HepG2 (cell line): ENCODE results near the gene CRY1. TPM values are rescaled to one million over a fixed set of nuclear protein-coding genes. Genes with fewer than 3 reads are reported as not detected.

ENCODE experiments used
- DNMT3B ChIP-seq: conservative IDR thresholded peaks from 2 replicates; pipeline ENCODE4 v1.6.1; 2016; ENCODE audit warnings: missing biosample characterization, control low read depth
- ELF3 ChIP-seq: IDR thresholded peaks from 2 replicates; pipeline ENCODE4 v1.6.1; 2016; ENCODE audit warnings: missing genetic modification reagents, missing compliant biosample characterization
- FOXP1 ChIP-seq, 2 experiments: fragments of 450-650 bp in 1 of 2; IDR thresholded peaks; 2 replicates each; pipeline ENCODE4 v1.6.1; 2017 to 2018; ENCODE audit warnings: antibody characterized with exemption in 1 of 2
- GFI1 ChIP-seq: sonication (generic); formaldehyde crosslinking; IDR thresholded peaks from 2 replicates; pipeline ENCODE4 v1.5.0; 2020; ENCODE audit warnings: missing genetic modification reagents, mild to moderate bottlenecking, borderline replicate concordance
- HDAC2 ChIP-seq: sonication (generic); formaldehyde crosslinking; IDR thresholded peaks from 2 replicates; pipeline ENCODE4 v1.4.0; 2020; ENCODE audit warnings: missing genetic modification reagents
- HOXA3 ChIP-seq: sonication (generic); formaldehyde crosslinking; IDR thresholded peaks from 2 replicates; pipeline ENCODE4 v1.5.0; 2020; ENCODE audit warnings: missing genetic modification reagents
- KDM6A ChIP-seq: IDR thresholded peaks from 2 replicates; pipeline ENCODE4 v1.6.1; 2016; ENCODE audit warnings: low read depth
- MAZ ChIP-seq, 2 experiments: sonication (generic) in 1 of 2; formaldehyde crosslinking in 1 of 2; IDR thresholded peaks; 2 replicates each; pipeline versions ENCODE4 v1.5.0 to v1.6.1; 2012 to 2020; ENCODE audit warnings: low read depth in 2 of 2, mild to moderate bottlenecking in 2 of 2, borderline replicate concordance in 1 of 2, improper control_type of control experiment in 1 of 2, low read length in 1 of 2, missing genetic modification reagents in 1 of 2, moderate library complexity in 1 of 2
- NR2C2 ChIP-seq: sonication (generic); formaldehyde crosslinking; IDR thresholded peaks from 2 replicates; pipeline ENCODE4 v1.4.0; 2020; ENCODE audit warnings: missing genetic modification reagents, mild to moderate bottlenecking, moderate library complexity, borderline replicate concordance
- PHF5A ChIP-seq: IDR thresholded peaks from one replicate; pipeline ENCODE4 v1.6.1; 2018; ENCODE audit warnings: low read depth, missing genetic modification reagents; ENCODE audit not compliant: unreplicated experiment
- POLR2A ChIP-seq, 2 experiments: IDR thresholded peaks; 2 replicates each; pipeline ENCODE4 v1.6.1; 2011; ENCODE audit warnings: low read depth in 2 of 2, low read length in 2 of 2, mild to moderate bottlenecking in 1 of 2, moderate library complexity in 1 of 2; ENCODE audit not compliant: insufficient read depth in 1 of 2
- PRMT3 ChIP-seq: sonication (generic); formaldehyde crosslinking; IDR thresholded peaks from 2 replicates; pipeline ENCODE4 v1.8.1; 2022; ENCODE audit warnings: low read depth, mild to moderate bottlenecking, moderate library complexity, missing genetic modification reagents, borderline replicate concordance
- RBM22 ChIP-seq: fragments of 200-400 bp; formaldehyde crosslinking; optimal IDR thresholded peaks from 2 replicates; pipeline ENCODE3; 2017; ENCODE audit warnings: mild to moderate bottlenecking, low read length, moderate library complexity
- REL ChIP-seq: sonication (generic); formaldehyde crosslinking; conservative IDR thresholded peaks from 2 replicates; pipeline ENCODE4 v1.8.0; 2022; ENCODE audit warnings: mild to moderate bottlenecking, missing genetic modification reagents, moderate library complexity
- ZBTB37 ChIP-seq: sonication (generic); formaldehyde crosslinking; IDR thresholded peaks from 2 replicates; pipeline ENCODE4 v1.4.0; 2020; ENCODE audit warnings: mild to moderate bottlenecking, missing genetic modification reagents
- ZC3H13 ChIP-seq: sonication (generic); formaldehyde crosslinking; IDR thresholded peaks from 2 replicates; pipeline ENCODE4 v1.8.1; 2023; ENCODE audit warnings: mild to moderate bottlenecking, missing genetic modification reagents, moderate library complexity
- ZFP37 ChIP-seq: sonication (generic); formaldehyde crosslinking; IDR thresholded peaks from 2 replicates; pipeline ENCODE4 v1.4.0; 2020; ENCODE audit warnings: missing genetic modification reagents, borderline replicate concordance
- ZFYVE20 ChIP-seq: sonication (generic); formaldehyde crosslinking; IDR thresholded peaks from 2 replicates; pipeline ENCODE4 v1.8.0; 2023; ENCODE audit warnings: low read depth, mild to moderate bottlenecking, moderate library complexity, missing genetic modification reagents, borderline replicate concordance
- ZKSCAN1 ChIP-seq: fragments of 150-350 bp; IDR thresholded peaks from 2 replicates; pipeline ENCODE4 v1.6.1; 2014; ENCODE audit warnings: low read length
- ZNF143 ChIP-seq: sonication (generic); formaldehyde crosslinking; IDR thresholded peaks from 2 replicates; pipeline ENCODE4 v1.4.0; 2020; ENCODE audit warnings: missing genetic modification reagents
- ZNF282 ChIP-seq: fragments of 450-650 bp; IDR thresholded peaks from 2 replicates; pipeline ENCODE4 v1.6.1; 2018; ENCODE audit not compliant: partially characterized antibody
- ZNF83 ChIP-seq: sonication (generic); formaldehyde crosslinking; IDR thresholded peaks from 2 replicates; pipeline ENCODE4 v1.4.0; 2020; ENCODE audit warnings: missing genetic modification reagents, mild to moderate bottlenecking, borderline replicate concordance
- ZSCAN22 ChIP-seq: sonication (generic); formaldehyde crosslinking; IDR thresholded peaks from 2 replicates; pipeline ENCODE4 v1.4.0; 2020; ENCODE audit warnings: mild to moderate bottlenecking, missing genetic modification reagents
- ZSCAN30 ChIP-seq: sonication (generic); formaldehyde crosslinking; IDR thresholded peaks from 2 replicates; pipeline ENCODE4 v1.5.0; 2020; ENCODE audit warnings: mild to moderate bottlenecking, missing genetic modification reagents
- polyA plus RNA-seq, 8 experiments: library from polyadenylated mRNA; depleted of rRNA in 3 of 8; stranded (reverse) in 7 of 8; unstranded in 1 of 8; fragments of >200 nt; fragmentation: Illumina TruSeq in 4 of 8; extraction: Trizol in 4 of 8; gene quantifications; 2 replicates each; pipeline versions ENCODE4 v1.2.1 to v1.2.3, GENCODE V29; 2011 to 2016; ENCODE audit warnings: low read depth in 4 of 8, missing spikeins in 1 of 8, mixed read lengths in 1 of 8; ENCODE audit not compliant: insufficient read depth in 1 of 8
- total RNA-seq, 5 experiments: library from RNA; depleted of rRNA; stranded (reverse); fragments of >200 nt; fragmentation: Illumina TruSeq; extraction: Trizol; gene quantifications; 2 replicates each; pipeline ENCODE4 v1.2.3, GENCODE V29; 2016; ENCODE audit warnings: low read depth in 1 of 5
- TF ChIP-seq, protein P1 (sequence below): IDR thresholded peaks from 2 replicates; pipeline ENCODE4 v1.6.1; 2016; ENCODE audit warnings: missing genetic modification reagents, missing compliant biosample characterization
- TF ChIP-seq, protein P2 (sequence below): sonication (generic); formaldehyde crosslinking; IDR thresholded peaks from 2 replicates; pipeline ENCODE4 v1.4.0; 2020; ENCODE audit warnings: missing genetic modification reagents

The CRY1 gene
- total and polyA plus RNA-seq, 2 of the 13 experiments (the other 11 are each of a cell fraction or from before 2014, with no cell fraction given): 11.4 to 13.9 TPM

DNA sequence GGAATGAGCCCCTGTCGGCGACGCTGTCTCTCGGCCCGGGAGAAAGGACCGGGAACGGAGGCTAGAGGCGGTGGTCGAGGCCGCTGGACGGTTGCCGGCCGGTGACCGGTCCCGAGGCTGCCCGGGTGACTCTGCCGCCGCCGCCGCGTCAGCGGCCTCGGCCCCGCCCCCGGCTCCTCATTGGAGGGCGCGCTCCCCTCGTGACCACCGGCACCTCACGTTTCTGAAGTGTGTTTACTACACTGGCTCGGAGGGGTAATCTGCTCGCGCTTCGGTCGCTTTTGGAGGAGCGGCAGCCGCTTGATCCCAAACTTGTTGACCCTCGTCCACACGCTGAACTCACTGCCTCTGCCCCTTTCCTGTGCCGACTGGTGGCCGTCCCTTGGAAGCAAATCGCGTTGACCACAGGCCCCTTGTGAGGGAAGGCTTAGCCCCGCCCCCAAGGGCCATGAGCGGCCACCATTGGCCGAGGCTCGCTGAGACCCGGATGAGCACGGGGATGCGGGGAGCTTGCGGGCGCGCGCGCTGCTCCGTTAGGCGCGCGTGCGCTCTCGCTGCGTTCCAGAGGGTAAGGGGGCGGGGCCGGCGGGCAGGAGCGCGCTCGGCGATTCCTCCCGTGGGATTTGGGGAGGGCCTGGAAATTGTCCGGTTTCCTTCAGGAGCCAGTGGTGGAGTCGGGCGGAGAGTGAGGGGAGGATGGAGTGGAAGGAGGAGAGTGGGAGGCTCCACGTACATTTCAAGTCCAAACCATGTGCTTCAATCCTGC is at the start of gene CRY1 (continued):
- TF ChIP-seq ZBTB37 (CRISPR knock-in tag) (no peak), FOXP1 (IDR thresholded peaks at IDR 0.05) (no peak; the same call in 1 of the 2 replicates), FOXP1 (CRISPR knock-in tag; IDR thresholded peaks at IDR 0.05) (peak; percentile 29; the same call in 1 of the 2 replicates), ZC3H13 (CRISPR knock-in tag) (no peak), ZFYVE20 (no peak), NR2C2 (no peak), HDAC2 (no peak), KDM6A (no peak), PHF5A (CRISPR knock-in tag) (no peak), RBM22 (no peak), ELF3 (peak; percentile 43; the same call in 1 of the 2 replicates), ZSCAN30 (CRISPR knock-in tag) (no peak), POLR2A (IDR thresholded peaks at IDR 0.05; ENCODE audit: insufficient read depth in 1 of 2, low read depth in 2 of 2, low read length in 2 of 2) (peak; percentile 65 to 85), ZNF282 (no peak), ZNF143 (CRISPR knock-in tag) (no peak), REL (CRISPR knock-in tag) (no peak), ZKSCAN1 (no peak), ZNF83 (CRISPR knock-in tag) (no peak), ZSCAN22 (CRISPR knock-in tag) (0 out of 2 replicates have a peak, but pooled peaks have one; percentile 62), HOXA3 (CRISPR knock-in tag) (peak; percentile 56; the same call in 1 of the 2 replicates), PRMT3 (no peak), GFI1 (CRISPR knock-in tag) (no peak; the same call in 1 of the 2 replicates), DNMT3B (0 out of 2 replicates have a peak, but pooled peaks have one; percentile 63), ZFP37 (CRISPR knock-in tag) (no peak), MAZ (IDR thresholded peaks at IDR 0.05; ENCODE audit: borderline replicate concordance, low read depth, low read length) (peak; percentile 66; the same call in 1 of the 2 replicates), MAZ (CRISPR knock-in tag; IDR thresholded peaks at IDR 0.05; ENCODE audit: low read depth) (no peak; the same call in 1 of the 2 replicates)
- TF ChIP-seq, protein P1, sequence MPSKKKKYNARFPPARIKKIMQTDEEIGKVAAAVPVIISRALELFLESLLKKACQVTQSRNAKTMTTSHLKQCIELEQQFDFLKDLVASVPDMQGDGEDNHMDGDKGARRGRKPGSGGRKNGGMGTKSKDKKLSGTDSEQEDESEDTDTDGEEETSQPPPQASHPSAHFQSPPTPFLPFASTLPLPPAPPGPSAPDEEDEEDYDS (CRISPR knock-in tag): peak; percentile 38; the same call in 1 of the 2 replicates
- TF ChIP-seq, protein P2, sequence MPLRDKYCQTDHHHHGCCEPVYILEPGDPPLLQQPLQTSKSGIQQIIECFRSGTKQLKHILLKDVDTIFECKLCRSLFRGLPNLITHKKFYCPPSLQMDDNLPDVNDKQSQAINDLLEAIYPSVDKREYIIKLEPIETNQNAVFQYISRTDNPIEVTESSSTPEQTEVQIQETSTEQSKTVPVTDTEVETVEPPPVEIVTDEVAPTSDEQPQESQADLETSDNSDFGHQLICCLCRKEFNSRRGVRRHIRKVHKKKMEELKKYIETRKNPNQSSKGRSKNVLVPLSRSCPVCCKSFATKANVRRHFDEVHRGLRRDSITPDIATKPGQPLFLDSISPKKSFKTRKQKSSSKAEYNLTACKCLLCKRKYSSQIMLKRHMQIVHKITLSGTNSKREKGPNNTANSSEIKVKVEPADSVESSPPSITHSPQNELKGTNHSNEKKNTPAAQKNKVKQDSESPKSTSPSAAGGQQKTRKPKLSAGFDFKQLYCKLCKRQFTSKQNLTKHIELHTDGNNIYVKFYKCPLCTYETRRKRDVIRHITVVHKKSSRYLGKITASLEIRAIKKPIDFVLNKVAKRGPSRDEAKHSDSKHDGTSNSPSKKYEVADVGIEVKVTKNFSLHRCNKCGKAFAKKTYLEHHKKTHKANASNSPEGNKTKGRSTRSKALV (CRISPR knock-in tag): peak; percentile 30; the same call in 1 of the 2 replicates
